SK-N-SH (cell line): ENCODE results near the gene ZHX3. TPM values are rescaled to one million over a fixed set of nuclear protein-coding genes. Genes with fewer than 3 reads are reported as not detected.

Experiments used
- CTCF ChIA-PET: fragments of 300-600, 350-600 bp; formaldehyde crosslinking; extraction: SDS; loops from one replicate; lab custom pipeline; 2021; lab: Yijun Ruan, JAX
- POLR2A ChIA-PET: fragments of 350-600 bp; sonication (Branson Sonifier 250); formaldehyde crosslinking; extraction: SDS; loops from one replicate; lab custom pipeline; 2020; ENCODE audit warnings: antibody characterized with exemption, inconsistent platforms; lab: Yijun Ruan, JAX
- DNase-seq: peaks from one replicate; pipeline ENCODE4 v3.0.0; 2012
- H2AFZ ChIP-seq: fragments of 200-600 bp; sonication (generic); 2 replicates; pipeline ENCODE4 v1.8.1; 2016; ENCODE audit warnings: antibody characterized with exemption, mild to moderate bottlenecking, low read depth
- H3F3A ChIP-seq: fragments of 200-600 bp; sonication (generic); replicated peaks from 2 replicates; pipeline ENCODE3; 2016; ENCODE audit warnings: antibody characterized with exemption, mild to moderate bottlenecking; ENCODE audit not compliant: insufficient read depth
- H3K27ac ChIP-seq, 2 experiments: fragments of 200-500 bp in 1 of 2; fragments of 200-600 bp in 1 of 2; sonication (Bioruptor generic) in 1 of 2; sonication (generic), shearing (Covaris generic) in 1 of 2; 2 replicates each; pipeline versions ENCODE4 v1.5.1 to v1.6.1; 2014 to 2016; ENCODE audit warnings: low read depth in 2 of 2, inconsistent platforms in 1 of 2, low read length in 1 of 2, mild to moderate bottlenecking in 1 of 2, mixed read lengths in 1 of 2
- H3K27me3 ChIP-seq: fragments of 200-600 bp; sonication (generic), shearing (Covaris generic); 2 replicates; pipeline ENCODE4 v1.6.1; 2016; ENCODE audit warnings: mixed run types; ENCODE audit not compliant: insufficient read depth
- H3K36me3 ChIP-seq, 2 experiments: fragments of 200-500 bp in 1 of 2; fragments of 200-600 bp in 1 of 2; sonication (Bioruptor generic) in 1 of 2; sonication (generic) in 1 of 2; replicated peaks in 1 of 2; 2 replicates each; pipeline versions ENCODE3 to v1.5.1; 2014 to 2016; ENCODE audit warnings: low read length in 1 of 2, mild to moderate bottlenecking in 1 of 2; ENCODE audit not compliant: insufficient read depth in 2 of 2, control insufficient read depth in 1 of 2
- H3K4me1 ChIP-seq, 2 experiments: fragments of 200-500 bp in 1 of 2; fragments of 200-600 bp in 1 of 2; sonication (Bioruptor generic) in 1 of 2; sonication (generic), shearing (Covaris generic) in 1 of 2; 2 replicates each; pipeline versions ENCODE4 v1.5.1 to v1.6.1; 2014 to 2016; ENCODE audit warnings: low read depth in 1 of 2, low read length in 1 of 2, mixed run types in 1 of 2; ENCODE audit not compliant: insufficient read depth in 2 of 2, control insufficient read depth in 1 of 2
- H3K4me2 ChIP-seq: fragments of 200-600 bp; sonication (generic), shearing (Covaris generic); 2 replicates; pipeline ENCODE4 v1.6.1; 2017; ENCODE audit warnings: mixed run types
- H3K4me3 ChIP-seq, 2 experiments: fragments of 200-500 bp in 1 of 2; fragments of 200-600 bp in 1 of 2; sonication (Bioruptor generic) in 1 of 2; sonication (generic), shearing (Covaris generic) in 1 of 2; 2 replicates each; pipeline versions ENCODE4 v1.5.1 to v1.8.1; 2014 to 2016; ENCODE audit warnings: low read depth in 2 of 2, inconsistent platforms in 1 of 2, low read length in 1 of 2, mild to moderate bottlenecking in 1 of 2, mixed read lengths in 1 of 2, moderate library complexity in 1 of 2
- H3K79me2 ChIP-seq: fragments of 200-600 bp; sonication (generic); 2 replicates; pipeline ENCODE4 v1.8.1; 2017; ENCODE audit warnings: mild to moderate bottlenecking; ENCODE audit not compliant: insufficient read depth
- H3K9ac ChIP-seq: fragments of 200-600 bp; sonication (generic); 2 replicates; pipeline ENCODE4 v1.6.1; 2017; ENCODE audit warnings: mixed run types
- H3K9me2 ChIP-seq: fragments of 200-600 bp; sonication (generic); 2 replicates; pipeline ENCODE4 v1.6.1; 2017; ENCODE audit warnings: mixed run types
- H3K9me3 ChIP-seq: fragments of 200-600 bp; sonication (generic); 2 replicates; pipeline ENCODE4 v1.6.1; 2017; ENCODE audit warnings: mixed run types, mild to moderate bottlenecking, moderate library complexity
- H4K20me1 ChIP-seq: fragments of 200-600 bp; sonication (generic); 2 replicates; pipeline ENCODE4 v1.6.1; 2017; ENCODE audit warnings: mild to moderate bottlenecking, mixed run types; ENCODE audit not compliant: insufficient read depth
- CHD2 ChIP-seq: fragments of 150-350 bp; IDR thresholded peaks from 2 replicates; pipeline ENCODE4 v1.6.1; 2018; ENCODE audit warnings: low read length; ENCODE audit not compliant: partially characterized antibody
- ELF1 ChIP-seq: IDR thresholded peaks from 2 replicates; pipeline ENCODE4 v1.4.0; 2012
- EZH2phosphoT487 ChIP-seq: fragments of 200-600 bp; sonication (generic); IDR thresholded peaks from 2 replicates; pipeline ENCODE4 v1.6.1; 2017; ENCODE audit warnings: low read depth, mixed run types, mild to moderate bottlenecking, antibody characterized with exemption, moderate library complexity, borderline replicate concordance
- FOSL2 ChIP-seq: IDR thresholded peaks from 2 replicates; pipeline ENCODE4 v1.4.0; 2012; ENCODE audit warnings: low read depth, mild to moderate bottlenecking, moderate library complexity, borderline replicate concordance
- FOXJ3 ChIP-seq: sonication (generic); formaldehyde crosslinking; IDR thresholded peaks from 2 replicates; pipeline ENCODE4 v1.5.1; 2020; ENCODE audit warnings: mild to moderate bottlenecking, missing genetic modification reagents
- GABPA ChIP-seq: IDR thresholded peaks from 2 replicates; pipeline ENCODE4 v1.4.0; 2012; ENCODE audit warnings: low read depth, mild to moderate bottlenecking
- JUND ChIP-seq: IDR thresholded peaks from 2 replicates; pipeline ENCODE4 v1.4.0; 2012
- MAX ChIP-seq: IDR thresholded peaks from 2 replicates; pipeline ENCODE4 v1.4.0; 2012; ENCODE audit warnings: low read depth
- NFIC ChIP-seq: IDR thresholded peaks from 2 replicates; pipeline ENCODE4 v1.4.0; 2012; ENCODE audit warnings: borderline replicate concordance
- PBX3 ChIP-seq: IDR thresholded peaks from 2 replicates; pipeline ENCODE4; 2012
- POLR2AphosphoS5 ChIP-seq: IDR thresholded peaks from 2 replicates; pipeline ENCODE4 v1.6.1; 2012; ENCODE audit warnings: low read depth, low read length
- RAD21 ChIP-seq: IDR thresholded peaks from 2 replicates; pipeline ENCODE4 v1.6.1; 2012; ENCODE audit warnings: mild to moderate bottlenecking, low read length
- REST ChIP-seq: IDR thresholded peaks from 2 replicates; pipeline ENCODE4 v1.6.1; 2012; ENCODE audit warnings: mild to moderate bottlenecking, low read depth, low read length, moderate library complexity
- RXRA ChIP-seq: IDR thresholded peaks from 2 replicates; pipeline ENCODE4 v1.4.0; 2012; ENCODE audit warnings: low read depth, mild to moderate bottlenecking, borderline replicate concordance
- TEAD4 ChIP-seq: IDR thresholded peaks from 2 replicates; pipeline ENCODE4 v1.4.0; 2012; ENCODE audit warnings: mild to moderate bottlenecking, borderline replicate concordance; ENCODE audit not compliant: insufficient read depth
- USF2 ChIP-seq: fragments of 150-350 bp; IDR thresholded peaks from 2 replicates; pipeline ENCODE4 v1.6.1; 2017; ENCODE audit warnings: antibody characterized with exemption, low read length, low read depth, borderline replicate concordance
- YY1 ChIP-seq: IDR thresholded peaks from 2 replicates; pipeline ENCODE4 v1.4.0; 2012; ENCODE audit warnings: low read depth, mild to moderate bottlenecking
- ZBTB33 ChIP-seq: IDR thresholded peaks from 2 replicates; pipeline ENCODE4 v1.4.0; 2012; ENCODE audit warnings: low read depth, borderline replicate concordance
- WGBS: methylation state at CpG from one replicate; pipeline ENCODE4 v1.1.6; 2017; ENCODE audit warnings: low lambda C conversion rate; 5-methylcytosine and 5-hydroxymethylcytosine counted together
- polyA plus RNA-seq, 3 experiments: library from polyadenylated mRNA; depleted of rRNA; stranded (reverse); fragments of >200 nt; gene quantifications; 2 replicates each; pipeline ENCODE4 v1.2.3, GENCODE V29; 2012

Gene ZHX3
- polyA plus RNA-seq, 1 of the 3 experiments (the other 2 are of a cell fraction) = 6.0 TPM

GRCh38 chr20:41181567-41181966 is 136.0 kb downstream of the ZHX3 start (continued):
- TF ChIP-seq ZBTB33 = no peak
- TF ChIP-seq RAD21 = no peak
- no peak for TF ChIP-seq ELF1
- no peak for TF ChIP-seq CHD2
- TF ChIP-seq MAX = no peak
- no peak for TF ChIP-seq GABPA
- TF ChIP-seq TEAD4 = no peak
- no peak for TF ChIP-seq USF2
- no peak for TF ChIP-seq POLR2AphosphoS5

GRCh38 chr20:41180599-41181333 is 136.8 kb downstream of the ZHX3 start:
- CTCF ChIA-PET = interaction anchor here (0.8 to 1.4 kb wide), 4 partner anchors 26 to 217 kb away, joined by 3 to 6 read pairs (median 3); partner anchors contain the start of gene LPIN3
- H3K9me2 ChIP-seq = no peaks in the 10 kb centered on the region
- POLR2A ChIA-PET = no interaction called here

More at GRCh38 chr20:41180599-41181333, 136.8 kb downstream of the ZHX3 start:
- H3K9ac ChIP-seq = no peak overlapping the region
- peaks cover 20 to 21% of the 10 kb centered on the region in 2 experiments for H3K4me1 ChIP-seq
- TF ChIP-seq GABPA (no peak), RXRA (no peak), POLR2AphosphoS5 (no peak), PBX3 (no peak), YY1 (no peak), EZH2phosphoT487 (no peak), FOSL2 (no peak), ELF1 (no peak), JUND (no peak), FOXJ3 (no peak), RAD21 (no peak), TEAD4 (no peak), NFIC (no peak), REST (no peak)
- no peak for DNase-seq
- H3K27ac ChIP-seq = no peak overlapping the region
- H2AFZ ChIP-seq = no peak overlapping the region
- H3K4me3 ChIP-seq = no peak overlapping the region
- no peaks in the 10 kb centered on the region for H3K27me3 ChIP-seq
- no peak overlapping the region for H3K4me2 ChIP-seq
- WGBS = 80% methylated on average over 3 of the region's 6 CpGs
- no peaks in the 10 kb centered on the region for H4K20me1 ChIP-seq
- H3F3A ChIP-seq = peaks cover 12% of the 10 kb centered on the region
- H3K9me3 ChIP-seq = no peaks in the 10 kb centered on the region
- H3K36me3 ChIP-seq = peaks cover 15 to 26% of the 10 kb centered on the region in 2 experiments
- 0 out of 2 replicates have a peak, but pooled peaks cover 12% of the 10 kb centered on the region for H3K79me2 ChIP-seq
